Esophagus muscularis mucosa (tissue), 4 donors: ENCODE results near the gene IL11.

Experiments used
- CTCF ChIP-seq, 3 experiments: fragments of 200-600 bp in 2 of 3; fragments of 450-650 bp in 1 of 3; sonication (generic) in 2 of 3; IDR thresholded peaks; one replicate each; pipeline ENCODE4 v1.5.1; 2017 to 2019; ENCODE audit warnings: antibody characterized with exemption in 3 of 3, mild to moderate bottlenecking in 2 of 3, moderate library complexity in 1 of 3
- EP300 ChIP-seq: sonication (generic); formaldehyde crosslinking; IDR thresholded peaks from one replicate; pipeline ENCODE4 v1.6.1; 2017; ENCODE audit warnings: antibody characterized with exemption
- POLR2A ChIP-seq: fragments of 450-650 bp; IDR thresholded peaks from one replicate; pipeline ENCODE4 v1.6.1; 2017; ENCODE audit warnings: antibody characterized with exemption, moderate library complexity, mild to moderate bottlenecking, low read depth

- TF ChIP-seq CTCF (IDR thresholded peaks at IDR 0.05) (no peak), POLR2A (no peak), EP300 (no peak)
Measured at GRCh38 chr19:55336101-55336500, 34.2 kb downstream of the IL11 start.
